GM12872 (cell line): ENCODE results near the gene PHC2.

Source experiments
- CTCF ChIP-seq: IDR thresholded peaks from 3 replicates; pipeline ENCODE4 v1.5.1; 2011; ENCODE audit warnings: low read depth, mild to moderate bottlenecking, low read length, moderate library complexity; ENCODE audit not compliant: insufficient read depth

Gene PHC2

GRCh38 chr1:33439662-33440061, 8.8 kb upstream of the PHC2 start:
- TF ChIP-seq CTCF = no peak

GRCh38 chr1:33438364-33439160, 7.7 kb upstream of the PHC2 start:
- TF ChIP-seq CTCF = no peak

DNA sequence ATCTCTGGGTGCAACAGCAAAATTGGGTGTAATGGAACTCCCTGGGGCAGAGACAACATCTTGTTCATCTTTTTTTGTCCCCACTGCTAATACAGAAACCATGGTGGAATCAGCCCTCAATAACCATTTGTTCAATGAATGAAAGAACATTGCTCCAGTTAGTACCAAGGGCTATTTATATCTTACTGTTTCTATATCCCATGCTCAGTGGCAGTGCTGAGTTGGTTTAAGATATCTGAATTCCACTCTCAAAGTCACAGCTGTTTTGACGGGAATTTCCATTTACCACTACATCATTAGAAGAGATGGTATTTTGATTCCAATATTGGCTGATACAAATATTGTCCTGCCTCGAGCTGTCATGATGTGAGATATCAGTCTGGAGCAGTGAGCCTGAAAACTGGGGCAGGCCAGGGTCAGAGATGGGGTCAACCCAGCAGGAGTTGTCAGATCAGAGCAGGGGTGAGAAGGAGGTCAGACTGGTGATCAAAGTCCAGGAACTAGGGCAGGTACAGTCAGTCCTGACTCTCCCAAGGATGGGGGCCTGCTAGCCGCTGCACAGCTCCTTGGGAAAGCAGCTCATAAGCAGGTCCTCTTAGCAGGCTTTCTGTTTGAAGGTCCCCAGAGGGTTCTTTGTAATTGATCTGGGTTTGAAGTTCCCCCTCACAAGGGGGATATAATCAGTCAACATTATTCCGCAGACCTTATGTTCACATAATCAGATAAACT, 5.8 kb upstream of the PHC2 start:
- no peak for TF ChIP-seq CTCF

- TF ChIP-seq CTCF = no peak
These were observed 4.4 kb upstream of the PHC2 start for GRCh38 chr1:33435096-33435820.

DNA sequence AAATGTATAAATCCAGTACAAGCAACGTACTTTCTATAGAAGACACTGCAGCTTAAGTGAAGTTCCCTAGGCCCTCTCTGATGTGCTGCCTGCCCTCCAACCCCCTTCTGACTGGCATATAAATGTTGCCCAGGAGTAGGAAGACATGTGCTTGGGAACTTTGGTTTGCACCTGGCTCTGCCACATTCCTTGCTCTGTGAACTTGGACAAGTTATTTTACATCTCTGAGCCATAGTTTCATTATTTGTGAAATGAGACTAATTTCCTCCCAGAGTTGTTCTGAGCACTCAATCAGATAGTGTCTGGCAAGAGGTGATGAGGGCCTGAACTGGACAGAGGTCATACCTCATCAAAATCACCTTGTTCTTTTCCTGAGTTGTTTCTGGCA, 3.5 kb upstream of the PHC2 start:
- TF ChIP-seq CTCF = no peak

- TF ChIP-seq CTCF = no peak
These were observed 2.8 kb upstream of the PHC2 start for GRCh38 chr1:33433509-33434362.
